ENCODE measurements around the gene RDH8.

RDH8 gene

GRCh38 chr19:10043286-10043927, 30.1 kb downstream of the RDH8 start:
- DNase-seq = no peak

GRCh38 chr19:10044390-10044789, 31.1 kb downstream of the RDH8 start:
- peak; percentile 4 for DNase-seq

GRCh38 chr19:10045371-10045770, 32.1 kb downstream of the RDH8 start:
- DNase-seq = no peak

- no peak for DNase-seq
Measured at GRCh38 chr19:10049626-10050025, 36.3 kb downstream of the RDH8 start.

GRCh38 chr19:10052602-10053360, 39.5 kb downstream of the RDH8 start:
- DNase-seq = no peak

- DNase-seq = no peak
Measured at GRCh38 chr19:10061717-10062310, 48.5 kb downstream of the RDH8 start.

GRCh38 chr19:10068205-10068604, 54.9 kb downstream of the RDH8 start:
- DNase-seq = no peak

- DNase-seq = no peak
Measured at GRCh38 chr19:10069046-10069445, 55.8 kb downstream of the RDH8 start.

GRCh38 chr19:10070730-10071446, 57.6 kb downstream of the RDH8 start:
- no peak for DNase-seq

All from CD4-positive, alpha-beta T cell treated with Interleukin-10 for 1 hour (primary cell).